GM19238 (cell line): ENCODE measurements around the gene DENND1A.

Experiments used
- DNase-seq: peaks from one replicate; pipeline ENCODE4 v3.0.0; 2011; ENCODE audit warnings: low spot score; ENCODE audit not compliant: insufficient read length

Gene DENND1A

GRCh38 chr9:123505496-123505895, 424.4 kb downstream of the DENND1A start:
- DNase-seq = no peak

GRCh38 chr9:123500336-123500735, 429.6 kb downstream of the DENND1A start:
- no peak for DNase-seq

GRCh38 chr9:123497830-123498229, 432.1 kb downstream of the DENND1A start:
- DNase-seq = no peak

- no peak for DNase-seq
These were observed 434.2 kb downstream of the DENND1A start for GRCh38 chr9:123495731-123496130.

GRCh38 chr9:123493627-123494026, 436.3 kb downstream of the DENND1A start:
- DNase-seq = no peak

- no peak for DNase-seq
These were observed 439.2 kb downstream of the DENND1A start for GRCh38 chr9:123490688-123491087.

GRCh38 chr9:123488722-123489321, 441.1 kb downstream of the DENND1A start:
- DNase-seq = no peak

GRCh38 chr9:123487944-123488548, 441.9 kb downstream of the DENND1A start:
- no peak for DNase-seq

- DNase-seq = no peak
These were observed 443.5 kb downstream of the DENND1A start for GRCh38 chr9:123486431-123486830.

GRCh38 chr9:123485216-123485615, 444.7 kb downstream of the DENND1A start:
- no peak for DNase-seq

GRCh38 chr9:123484130-123484529, 445.8 kb downstream of the DENND1A start:
- DNase-seq = no peak

GRCh38 chr9:123483191-123483803, 446.6 kb downstream of the DENND1A start:
- no peak for DNase-seq

GRCh38 chr9:123482295-123482968, 447.5 kb downstream of the DENND1A start:
- no peak for DNase-seq

GRCh38 chr9:123481209-123481865, 448.6 kb downstream of the DENND1A start:
- no peak for DNase-seq

- DNase-seq = no peak
These were observed 449.1 kb downstream of the DENND1A start for GRCh38 chr9:123480791-123481190.

GRCh38 chr9:123480096-123480495, 449.8 kb downstream of the DENND1A start:
- no peak for DNase-seq

GRCh38 chr9:123478967-123479602, 450.8 kb downstream of the DENND1A start:
- no peak for DNase-seq

- no peak for DNase-seq
These were observed 451.8 kb downstream of the DENND1A start for GRCh38 chr9:123478160-123478559.

- no peak for DNase-seq
These were observed 454.5 kb downstream of the DENND1A start for GRCh38 chr9:123475407-123475806.

- DNase-seq = no peak
These were observed 456.9 kb downstream of the DENND1A start for GRCh38 chr9:123472862-123473614.
